ENCODE measurements around the gene LMNTD1. TPM values are rescaled to one million over a fixed set of nuclear protein-coding genes. Genes with fewer than 3 reads are reported as not detected.
A peak's percentile ranks its signal among the peaks of the same experiment; 100 is the strongest.

LMNTD1 gene
- polyA plus RNA-seq, 1 of the 3 experiments (the other 2 are of a cell fraction) = 0.20 TPM

- Histone ChIP-seq H3K27me3 (ENCODE audit: insufficient read depth) (no peaks in the 10 kb centered on the region), H3K4me1 (ENCODE audit: control insufficient read depth in 1 of 2, insufficient read depth in 2 of 2, low read depth in 1 of 2, low read length in 1 of 2) (no peaks in the 10 kb centered on the region), H3F3A (replicated peaks; ENCODE audit: insufficient read depth) (no peaks in the 10 kb centered on the region), H4K20me1 (ENCODE audit: insufficient read depth) (no peaks in the 10 kb centered on the region), H3K4me3 (ENCODE audit: low read depth in 2 of 2, low read length in 1 of 2) (no peak overlapping the region), H3K9me2 (no peaks in the 10 kb centered on the region), H3K36me3 (replicated peaks in 1 of 2; ENCODE audit: control insufficient read depth in 1 of 2, insufficient read depth in 2 of 2, low read length in 1 of 2) (no peaks in the 10 kb centered on the region), H3K4me2 (no peak overlapping the region), H3K9me3 (no peaks in the 10 kb centered on the region), H2AFZ (ENCODE audit: low read depth) (no peak overlapping the region), H3K27ac (ENCODE audit: low read depth in 2 of 2, low read length in 1 of 2) (peak overlapping the region in 1 of 2 experiments; percentile 51; a peak in 1 of 4 replicates), H3K79me2 (ENCODE audit: insufficient read depth) (no peaks in the 10 kb centered on the region), H3K9ac (no peak overlapping the region)
- TF ChIP-seq RCOR1 (IDR thresholded peaks at IDR 0.05; ENCODE audit: low read length) (no peak), IRF3 (IDR thresholded peaks at IDR 0.05; ENCODE audit: low read depth, low read length) (no peak), MXI1 (IDR thresholded peaks at IDR 0.05; ENCODE audit: low read depth, low read length) (no peak), MEF2A (IDR thresholded peaks at IDR 0.05; ENCODE audit: borderline replicate concordance, low read depth) (no peak), NFIC (IDR thresholded peaks at IDR 0.05; ENCODE audit: borderline replicate concordance) (peak; percentile 42; the same call in 1 of the 2 replicates), SIN3A (IDR thresholded peaks at IDR 0.05; ENCODE audit: borderline replicate concordance, low read depth, low read length) (no peak), GABPA (IDR thresholded peaks at IDR 0.05; ENCODE audit: low read depth) (no peak), EZH2phosphoT487 (IDR thresholded peaks at IDR 0.05; ENCODE audit: borderline replicate concordance, low read depth) (no peak), USF2 (IDR thresholded peaks at IDR 0.05; ENCODE audit: borderline replicate concordance, low read depth, low read length) (no peak), TCF12 (IDR thresholded peaks at IDR 0.05) (peak; percentile 76), GATA2 (CRISPR knock-in tag; IDR thresholded peaks at IDR 0.05) (no peak), EP300 (IDR thresholded peaks at IDR 0.05; ENCODE audit: borderline replicate concordance in 1 of 2, low read depth in 1 of 2, low read length in 1 of 2) (peak in 1 of 2 experiments; percentile 35; a peak in 1 of 4 replicates), FOSL2 (IDR thresholded peaks at IDR 0.05; ENCODE audit: borderline replicate concordance, low read depth) (no peak), PBX3 (IDR thresholded peaks at IDR 0.05) (peak; percentile 71), RFX5 (IDR thresholded peaks at IDR 0.05; ENCODE audit: low read length) (no peak), USF1 (IDR thresholded peaks at IDR 0.05; ENCODE audit: borderline replicate concordance, low read depth) (no peak), FOXM1 (IDR thresholded peaks at IDR 0.05; ENCODE audit: low read depth) (no peak), SMC3 (IDR thresholded peaks at IDR 0.05; ENCODE audit: low read depth, low read length) (no peak), CHD2 (IDR thresholded peaks at IDR 0.05; ENCODE audit: low read length, partially characterized antibody) (no peak), RAD21 (IDR thresholded peaks at IDR 0.05; ENCODE audit: low read length) (no peak), YY1 (IDR thresholded peaks at IDR 0.05; ENCODE audit: low read depth) (no peak), REST (IDR thresholded peaks at IDR 0.05; ENCODE audit: low read depth, low read length) (no peak), JUND (IDR thresholded peaks at IDR 0.05) (no peak), ZBTB33 (IDR thresholded peaks at IDR 0.05; ENCODE audit: borderline replicate concordance, low read depth) (no peak), TEAD4 (IDR thresholded peaks at IDR 0.05; ENCODE audit: borderline replicate concordance, insufficient read depth) (no peak), NRF1 (IDR thresholded peaks at IDR 0.05; ENCODE audit: low read depth, low read length) (no peak), RXRA (IDR thresholded peaks at IDR 0.05; ENCODE audit: borderline replicate concordance, low read depth) (no peak)
- ChIA-PET CTCF (no interaction called here), POLR2A (no interaction called here)
- no peak for DNase-seq
Measured at GRCh38 chr12:25449007-25449406, 104.1 kb downstream of the LMNTD1 start.
